NT2/D1 (cell line): ENCODE measurements around the gene FGF1.

Experiments
- SUZ12 ChIP-seq: IDR thresholded peaks from 2 replicates; pipeline ENCODE4 v1.6.1; 2011; ENCODE audit not compliant: insufficient read length, insufficient read depth; ENCODE audit errors: extremely low read depth
- YY1 ChIP-seq: IDR thresholded peaks from 2 replicates; pipeline ENCODE4 v1.6.1; 2011; ENCODE audit not compliant: insufficient read length, insufficient read depth
- ZNF274 ChIP-seq: IDR thresholded peaks from 2 replicates; pipeline ENCODE4 v1.6.1; 2011; ENCODE audit warnings: mild to moderate bottlenecking, low read depth, low read length

- TF ChIP-seq YY1: no peak
- no peak for TF ChIP-seq ZNF274
- TF ChIP-seq SUZ12: no peak
Measured at GRCh38 chr5:142561486-142562097, 124.3 kb downstream of the FGF1 start.
